ENCODE measurements around the gene ZCCHC4.

Gene ZCCHC4

DNA sequence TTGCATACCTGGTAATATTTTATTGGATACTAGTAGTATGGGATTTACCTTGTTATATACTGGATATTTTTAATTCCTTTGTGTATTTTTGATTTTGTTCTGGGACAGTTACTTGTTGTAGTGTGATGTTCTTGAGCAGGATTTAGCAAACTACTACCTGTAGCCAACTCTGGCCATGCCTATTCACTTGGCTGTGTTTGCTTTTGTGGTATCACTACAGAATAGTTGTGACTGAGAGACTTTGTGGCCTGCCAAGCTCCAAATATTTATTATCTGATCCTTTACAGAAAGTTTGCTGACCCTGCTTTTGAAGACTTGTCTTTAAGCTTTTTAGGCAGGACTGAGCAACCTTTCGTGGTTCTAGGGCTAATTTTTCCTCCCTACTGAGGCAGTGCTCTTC, 17.8 kb downstream of the ZCCHC4 start:
- no peak for TF ChIP-seq SIN3A (IDR thresholded peaks at IDR 0.05; ENCODE audit: borderline replicate concordance, insufficient read depth, low read length)
- no peak for TF ChIP-seq FOXP2 (optimal IDR thresholded peaks at IDR 0.05; ENCODE audit: borderline replicate concordance, extremely low read depth, extremely low read length, insufficient read depth)
- no peak for TF ChIP-seq TAF1 (IDR thresholded peaks at IDR 0.05; ENCODE audit: borderline replicate concordance, insufficient read depth, low read length)
- no peak for TF ChIP-seq POLR2AphosphoS5 (IDR thresholded peaks at IDR 0.05; ENCODE audit: low read depth, low read length)
- TF ChIP-seq, protein P1, sequence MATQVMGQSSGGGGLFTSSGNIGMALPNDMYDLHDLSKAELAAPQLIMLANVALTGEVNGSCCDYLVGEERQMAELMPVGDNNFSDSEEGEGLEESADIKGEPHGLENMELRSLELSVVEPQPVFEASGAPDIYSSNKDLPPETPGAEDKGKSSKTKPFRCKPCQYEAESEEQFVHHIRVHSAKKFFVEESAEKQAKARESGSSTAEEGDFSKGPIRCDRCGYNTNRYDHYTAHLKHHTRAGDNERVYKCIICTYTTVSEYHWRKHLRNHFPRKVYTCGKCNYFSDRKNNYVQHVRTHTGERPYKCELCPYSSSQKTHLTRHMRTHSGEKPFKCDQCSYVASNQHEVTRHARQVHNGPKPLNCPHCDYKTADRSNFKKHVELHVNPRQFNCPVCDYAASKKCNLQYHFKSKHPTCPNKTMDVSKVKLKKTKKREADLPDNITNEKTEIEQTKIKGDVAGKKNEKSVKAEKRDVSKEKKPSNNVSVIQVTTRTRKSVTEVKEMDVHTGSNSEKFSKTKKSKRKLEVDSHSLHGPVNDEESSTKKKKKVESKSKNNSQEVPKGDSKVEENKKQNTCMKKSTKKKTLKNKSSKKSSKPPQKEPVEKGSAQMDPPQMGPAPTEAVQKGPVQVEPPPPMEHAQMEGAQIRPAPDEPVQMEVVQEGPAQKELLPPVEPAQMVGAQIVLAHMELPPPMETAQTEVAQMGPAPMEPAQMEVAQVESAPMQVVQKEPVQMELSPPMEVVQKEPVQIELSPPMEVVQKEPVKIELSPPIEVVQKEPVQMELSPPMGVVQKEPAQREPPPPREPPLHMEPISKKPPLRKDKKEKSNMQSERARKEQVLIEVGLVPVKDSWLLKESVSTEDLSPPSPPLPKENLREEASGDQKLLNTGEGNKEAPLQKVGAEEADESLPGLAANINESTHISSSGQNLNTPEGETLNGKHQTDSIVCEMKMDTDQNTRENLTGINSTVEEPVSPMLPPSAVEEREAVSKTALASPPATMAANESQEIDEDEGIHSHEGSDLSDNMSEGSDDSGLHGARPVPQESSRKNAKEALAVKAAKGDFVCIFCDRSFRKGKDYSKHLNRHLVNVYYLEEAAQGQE (IDR thresholded peaks at IDR 0.05; ENCODE audit: insufficient read depth in 1 of 2, low read depth in 2 of 2, low read length in 2 of 2) = no peak

DNA sequence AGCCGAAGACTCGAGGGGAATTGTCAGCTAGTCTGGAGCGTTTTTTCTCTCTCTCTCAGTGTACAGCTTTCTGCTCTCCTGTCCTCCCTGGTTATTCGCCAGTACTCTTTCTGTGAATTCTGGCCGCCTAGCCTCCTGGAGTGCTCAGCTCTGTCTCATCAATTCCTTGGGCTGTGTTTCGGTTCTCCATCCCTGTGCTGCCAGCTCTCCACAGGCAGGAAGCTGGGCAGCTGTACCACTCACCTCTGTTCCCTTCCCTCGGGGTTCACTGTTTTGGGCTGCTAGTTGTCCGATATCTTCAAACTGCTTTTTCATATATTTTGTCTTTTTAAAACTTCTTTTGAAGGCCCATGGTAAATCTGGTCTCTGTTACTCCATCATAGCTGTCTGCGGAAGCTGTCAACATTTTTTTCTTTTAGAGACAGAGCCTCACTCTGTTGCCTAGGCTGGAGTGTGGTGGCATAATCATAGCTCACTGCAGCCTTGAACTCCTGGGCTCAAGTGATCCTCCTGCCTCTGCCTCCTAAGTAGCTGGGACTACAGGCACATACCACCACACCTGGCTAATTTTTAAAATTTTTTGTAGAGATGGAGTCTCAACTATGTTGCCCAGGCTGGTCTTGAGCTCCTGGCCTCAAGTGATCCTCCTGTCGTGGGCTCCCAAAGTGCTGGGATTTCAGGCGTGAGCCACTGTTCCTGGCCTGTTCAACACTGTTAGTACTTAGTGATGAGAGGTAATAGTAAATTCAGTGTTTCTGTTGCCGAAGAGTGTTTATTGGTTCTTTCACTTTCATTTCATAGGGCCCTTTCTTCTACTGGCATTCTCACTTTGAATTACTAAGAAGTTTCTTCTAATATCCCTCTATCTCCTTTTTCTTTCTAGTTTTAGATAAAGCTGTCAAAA, 18.6 kb downstream of the ZCCHC4 start:
- TF ChIP-seq TAF1 (IDR thresholded peaks at IDR 0.05; ENCODE audit: borderline replicate concordance, insufficient read depth, low read length) (no peak), SIN3A (IDR thresholded peaks at IDR 0.05; ENCODE audit: borderline replicate concordance, insufficient read depth, low read length) (no peak), FOXP2 (optimal IDR thresholded peaks at IDR 0.05; ENCODE audit: borderline replicate concordance, extremely low read depth, extremely low read length, insufficient read depth) (no peak), POLR2AphosphoS5 (IDR thresholded peaks at IDR 0.05; ENCODE audit: low read depth, low read length) (no peak)
- TF ChIP-seq, protein P1 (IDR thresholded peaks at IDR 0.05; ENCODE audit: insufficient read depth in 1 of 2, low read depth in 2 of 2, low read length in 2 of 2) = no peak

DNA sequence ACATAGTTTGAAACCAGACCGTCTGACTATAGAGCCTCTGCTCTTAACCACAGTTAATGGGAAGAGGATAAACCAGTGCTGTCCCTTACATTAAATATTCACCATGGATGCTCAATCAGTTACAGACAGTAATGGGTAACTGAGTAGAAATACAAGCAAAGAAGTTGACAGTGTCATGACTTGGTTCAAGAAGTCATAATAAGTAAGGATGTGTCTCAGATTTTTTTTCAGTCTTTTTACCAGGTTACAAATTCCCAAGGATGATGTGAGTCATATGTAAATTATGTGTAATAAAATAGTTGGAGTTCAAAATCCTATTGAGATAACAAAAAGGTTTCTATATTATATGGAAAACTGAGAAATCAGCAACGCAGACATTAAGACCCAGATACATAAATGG, 31.1 kb downstream of the ZCCHC4 start:
- TF ChIP-seq, protein P1 (IDR thresholded peaks at IDR 0.05; ENCODE audit: insufficient read depth in 1 of 2, low read depth in 2 of 2, low read length in 2 of 2) = no peak
- TF ChIP-seq SIN3A (IDR thresholded peaks at IDR 0.05; ENCODE audit: borderline replicate concordance, insufficient read depth, low read length) (no peak), POLR2AphosphoS5 (IDR thresholded peaks at IDR 0.05; ENCODE audit: low read depth, low read length) (no peak), FOXP2 (optimal IDR thresholded peaks at IDR 0.05; ENCODE audit: borderline replicate concordance, extremely low read depth, extremely low read length, insufficient read depth) (no peak), TAF1 (IDR thresholded peaks at IDR 0.05; ENCODE audit: borderline replicate concordance, insufficient read depth, low read length) (no peak)

DNA sequence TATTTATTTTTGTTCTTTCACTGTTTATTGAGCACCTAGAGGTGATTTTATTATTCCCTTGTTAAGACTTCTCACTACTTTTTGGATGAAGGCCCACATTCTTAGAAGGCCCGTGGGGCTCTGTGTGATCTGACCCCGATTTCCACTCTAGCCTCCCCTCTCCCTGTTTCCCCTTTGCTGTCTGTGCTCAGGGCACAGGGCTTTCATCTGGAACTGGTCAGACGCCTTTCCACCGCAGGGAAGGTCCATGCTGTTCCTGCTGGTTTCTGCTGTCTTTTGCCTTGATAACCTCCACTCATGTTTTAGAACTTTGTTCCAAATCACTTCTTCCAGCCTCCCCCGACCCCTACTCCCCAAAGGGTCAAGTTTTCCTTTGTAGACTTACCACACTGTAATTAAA, 33.2 kb downstream of the ZCCHC4 start:
- TF ChIP-seq FOXP2 (optimal IDR thresholded peaks at IDR 0.05; ENCODE audit: borderline replicate concordance, extremely low read depth, extremely low read length, insufficient read depth) = no peak

DNA sequence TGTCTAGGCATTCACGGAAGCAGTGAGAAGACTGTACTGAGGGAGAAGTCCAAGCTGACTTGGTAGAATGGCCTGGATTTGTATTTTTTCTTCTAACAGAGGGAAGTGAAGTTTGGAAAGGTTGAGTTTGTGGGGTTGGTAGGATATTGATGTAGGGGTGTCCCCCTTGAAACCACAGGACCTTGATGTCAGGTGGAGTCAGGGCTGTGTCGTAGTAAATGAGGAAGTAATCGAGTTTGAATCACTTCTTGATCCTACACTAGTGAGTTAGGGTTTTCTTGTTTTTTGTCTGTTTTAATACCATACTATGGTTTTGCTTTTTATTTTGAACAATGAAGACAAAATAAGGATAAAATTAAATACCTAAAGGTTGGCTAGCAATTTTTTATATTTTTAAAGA, 34.3 kb downstream of the ZCCHC4 start:
- no peak for TF ChIP-seq FOXP2 (optimal IDR thresholded peaks at IDR 0.05; ENCODE audit: borderline replicate concordance, extremely low read depth, extremely low read length, insufficient read depth)
- TF ChIP-seq SIN3A (IDR thresholded peaks at IDR 0.05; ENCODE audit: borderline replicate concordance, insufficient read depth, low read length) = no peak
- no peak for TF ChIP-seq POLR2AphosphoS5 (IDR thresholded peaks at IDR 0.05; ENCODE audit: low read depth, low read length)
- TF ChIP-seq, protein P1 (IDR thresholded peaks at IDR 0.05; ENCODE audit: insufficient read depth in 1 of 2, low read depth in 2 of 2, low read length in 2 of 2) = no peak
- TF ChIP-seq TAF1 (IDR thresholded peaks at IDR 0.05; ENCODE audit: borderline replicate concordance, insufficient read depth, low read length) = no peak
